CD4-positive, alpha-beta T cell treated with Interleukin-2 at 100 ng/mL for 4 hours (primary cell): ENCODE measurements around the gene UBE2H.
A peak's percentile ranks its signal among the peaks of the same experiment; 100 is the strongest.

Source experiments
- DNase-seq: peaks from one replicate; pipeline ENCODE4 v3.0.0-alpha.2; 2020; ENCODE audit warnings: low spot score

Gene UBE2H

DNA sequence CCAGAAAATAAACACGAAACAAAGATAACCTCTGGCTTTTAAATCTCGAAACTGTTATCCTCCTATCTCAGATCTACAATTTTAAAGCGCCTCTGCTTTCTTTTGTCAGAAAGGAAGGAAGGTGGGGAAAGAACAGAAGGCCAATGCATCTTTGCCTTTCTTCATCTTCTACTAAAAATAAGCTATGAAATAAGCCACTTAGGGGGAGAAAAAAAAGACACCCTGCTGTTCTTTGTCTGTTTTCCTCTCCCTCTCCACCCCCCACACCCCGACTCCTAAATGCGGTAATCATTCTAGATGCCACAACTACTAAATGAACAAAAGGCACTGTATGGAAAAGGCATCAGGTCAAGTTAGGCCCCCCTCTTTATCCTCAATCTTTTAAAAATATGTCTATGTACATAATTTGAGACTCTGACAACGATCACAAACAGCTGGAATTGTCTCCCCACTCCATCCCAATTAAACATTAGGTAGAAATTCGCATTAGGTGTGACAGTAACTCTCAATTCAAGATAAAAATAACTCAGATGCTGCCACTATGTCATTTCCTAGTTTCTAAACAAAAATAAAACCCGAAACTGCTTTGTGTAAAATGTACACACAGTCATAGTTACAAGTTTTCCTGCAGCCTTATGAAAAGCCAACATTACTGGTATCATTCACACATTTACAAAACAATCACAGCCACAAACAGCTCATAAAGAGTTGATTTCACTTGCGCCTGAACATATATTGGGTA lies 2.4 kb downstream of the UBE2H start:
- DNase-seq = peak; percentile 35

DNA sequence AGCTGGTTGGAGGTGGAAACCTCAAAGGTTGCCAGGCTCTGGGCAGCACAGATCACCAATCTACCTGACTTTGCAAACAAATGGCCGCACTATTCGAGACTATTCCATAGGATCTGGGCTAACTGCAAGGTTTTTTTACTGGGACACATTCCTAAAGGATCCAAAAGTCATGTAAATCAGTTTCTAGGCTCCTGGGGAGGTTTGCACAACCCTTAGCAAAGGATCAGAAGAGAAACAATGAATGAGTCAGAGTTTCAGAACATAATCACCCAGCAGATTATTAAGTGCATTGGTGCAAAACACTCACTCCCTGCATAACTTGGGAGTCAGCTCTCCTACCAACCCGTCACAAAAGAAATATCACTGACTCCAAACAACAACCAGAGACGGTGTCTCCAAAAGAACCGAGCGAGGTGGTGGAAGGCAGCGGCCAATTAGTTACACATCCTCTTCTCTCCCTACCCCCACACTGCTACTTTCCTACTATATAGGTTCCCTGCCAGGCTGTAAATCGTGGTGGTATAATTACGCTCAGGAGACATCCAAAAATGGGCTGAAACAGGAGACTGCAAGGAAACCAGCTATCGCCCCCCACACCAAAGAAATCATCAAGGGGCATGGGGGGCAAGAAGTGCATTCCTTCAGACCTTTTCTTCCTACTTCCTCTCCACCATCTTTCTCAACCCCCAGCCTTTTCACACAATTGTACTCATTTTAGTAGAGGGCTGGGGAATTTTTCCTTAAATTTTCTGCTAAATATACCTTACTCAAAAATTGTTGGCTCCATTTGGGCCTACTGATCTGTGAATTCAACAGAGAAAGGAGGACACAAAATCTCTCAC lies 3.2 kb downstream of the UBE2H start:
- peak; percentile 24 for DNase-seq

DNA sequence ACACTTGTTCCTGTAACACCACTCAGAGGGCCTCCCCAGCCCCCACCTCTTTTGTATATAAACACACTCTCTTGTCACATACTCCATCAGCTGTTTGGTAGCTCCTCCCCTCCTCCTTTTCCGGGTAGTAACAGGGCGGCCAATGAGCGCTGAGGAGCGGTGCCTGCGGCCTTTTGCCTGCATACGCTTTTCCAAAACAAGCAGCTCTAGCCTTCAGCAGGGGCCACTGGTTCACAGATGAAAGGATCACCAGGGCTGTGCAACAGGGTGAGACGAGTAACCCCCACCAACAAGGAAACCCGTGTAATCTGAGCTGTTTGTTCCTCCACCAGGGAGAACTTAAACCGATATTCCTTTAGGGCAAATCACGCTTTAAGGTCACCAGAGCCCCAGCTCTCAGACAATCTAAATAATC lies 3.9 kb downstream of the UBE2H start:
- DNase-seq = peak; percentile 82

DNA sequence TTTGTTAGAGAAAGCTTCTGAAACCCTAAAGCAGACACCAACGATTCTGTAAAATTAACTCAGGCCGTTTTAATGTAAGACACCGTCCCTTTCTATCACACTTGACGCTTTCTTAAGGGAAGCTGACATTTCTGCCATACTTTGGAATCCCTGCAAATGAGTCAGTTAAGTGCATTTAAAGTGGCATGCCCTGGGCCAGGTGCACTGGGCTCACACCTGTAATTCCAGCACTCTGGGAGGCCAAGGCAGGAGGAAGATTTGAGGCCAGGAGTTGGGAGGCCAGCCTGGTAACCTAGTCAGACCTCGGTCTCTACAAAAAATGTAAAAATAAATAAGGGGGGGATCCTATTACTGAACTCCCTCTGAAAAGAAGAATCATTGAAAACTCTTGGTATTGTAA lies 4.4 kb downstream of the UBE2H start:
- DNase-seq = no peak

DNA sequence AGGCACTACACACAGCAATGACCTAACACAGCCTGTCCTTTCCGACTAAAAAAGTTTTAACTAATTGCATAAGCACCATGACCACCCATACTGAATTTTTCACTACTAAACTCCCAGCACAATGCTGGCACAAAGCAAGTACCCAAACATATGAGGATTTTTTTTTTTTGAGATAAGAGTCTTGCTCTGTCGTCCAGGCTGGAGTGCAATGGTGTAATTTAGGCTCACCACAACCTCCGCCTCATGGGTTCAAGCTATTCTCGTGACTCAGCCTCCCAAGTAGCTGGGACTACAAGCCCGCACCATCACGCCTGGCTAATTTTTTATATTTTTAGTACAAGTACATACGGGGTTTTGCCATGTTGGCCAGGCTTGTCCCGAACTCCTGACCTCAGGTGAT lies 5.1 kb downstream of the UBE2H start:
- DNase-seq = no peak

DNA sequence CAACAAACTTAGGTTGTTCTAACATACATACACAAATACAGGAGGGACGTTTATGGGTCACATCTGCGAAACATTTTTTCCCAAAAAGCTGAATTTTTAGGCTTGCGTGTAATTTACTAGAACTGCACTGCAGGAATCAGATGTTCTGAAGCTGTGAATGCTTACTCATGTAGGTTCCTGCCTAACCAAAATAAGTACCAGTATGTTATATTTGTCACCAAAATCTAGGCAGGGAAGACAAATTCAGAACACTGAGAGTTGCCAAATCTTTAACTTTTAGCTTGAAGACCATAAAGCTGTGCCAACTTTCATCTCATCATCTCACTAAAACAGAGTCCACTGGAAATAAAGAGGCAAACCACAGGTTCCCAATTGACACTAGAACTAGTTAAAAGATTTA lies 5.7 kb downstream of the UBE2H start:
- DNase-seq = no peak

DNA sequence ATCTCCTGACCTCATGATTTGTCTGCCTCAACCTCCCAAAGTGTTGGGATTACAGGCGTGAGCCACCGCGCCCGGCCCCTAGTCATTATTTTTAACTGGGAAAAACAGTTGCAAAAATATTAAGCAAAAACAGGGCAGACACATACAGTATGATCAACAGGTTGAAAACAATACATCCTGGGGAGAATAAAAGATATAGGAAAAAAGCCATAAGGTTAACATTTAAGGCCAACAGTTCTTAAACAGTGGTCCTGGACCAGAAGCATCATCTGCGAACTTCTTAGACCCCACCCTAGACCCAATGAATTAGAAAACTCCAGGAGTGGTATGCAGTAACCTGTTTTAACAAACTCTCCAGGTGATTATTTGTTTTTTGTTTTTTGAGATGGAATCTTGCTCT lies 6.5 kb downstream of the UBE2H start:
- DNase-seq = no peak

DNA sequence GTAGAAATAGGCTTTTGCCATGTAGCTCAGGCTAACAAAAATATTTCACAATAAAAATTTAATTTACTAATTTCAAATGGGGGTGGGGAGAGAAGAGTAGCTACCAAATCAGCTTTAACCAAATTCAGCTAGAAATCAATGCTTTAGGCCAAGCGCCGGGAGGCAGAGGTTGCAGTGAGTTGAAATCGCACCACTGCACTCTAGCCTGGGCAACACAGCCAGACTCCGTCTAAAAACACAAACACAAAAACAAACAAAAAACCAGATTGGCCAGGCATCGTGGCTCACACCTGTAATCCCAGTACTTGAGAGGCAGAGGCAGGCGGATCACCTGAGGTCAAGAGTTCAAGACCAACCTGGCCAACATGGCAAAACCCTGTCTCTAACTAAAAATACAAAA lies 9.4 kb downstream of the UBE2H start:
- DNase-seq = no peak

DNA sequence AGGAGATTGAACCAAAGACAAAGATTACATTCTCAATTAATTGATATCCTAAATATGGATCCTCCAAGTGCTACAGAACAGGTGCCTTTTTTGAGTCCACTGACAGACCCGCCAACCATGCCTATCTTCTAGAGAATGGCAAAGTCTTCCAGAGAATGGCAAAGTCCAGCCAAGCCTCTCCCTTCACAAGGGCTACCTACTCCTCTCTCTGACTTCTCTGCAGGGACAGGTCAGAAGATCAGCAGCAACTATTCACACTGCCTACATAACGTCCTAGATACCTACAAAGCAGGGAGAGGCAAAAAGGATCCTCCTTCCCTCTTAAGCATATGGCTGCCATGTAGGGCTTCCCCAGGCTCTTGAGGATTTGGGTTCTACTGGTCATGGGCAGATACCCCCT lies 12.4 kb downstream of the UBE2H start:
- no peak for DNase-seq

DNA sequence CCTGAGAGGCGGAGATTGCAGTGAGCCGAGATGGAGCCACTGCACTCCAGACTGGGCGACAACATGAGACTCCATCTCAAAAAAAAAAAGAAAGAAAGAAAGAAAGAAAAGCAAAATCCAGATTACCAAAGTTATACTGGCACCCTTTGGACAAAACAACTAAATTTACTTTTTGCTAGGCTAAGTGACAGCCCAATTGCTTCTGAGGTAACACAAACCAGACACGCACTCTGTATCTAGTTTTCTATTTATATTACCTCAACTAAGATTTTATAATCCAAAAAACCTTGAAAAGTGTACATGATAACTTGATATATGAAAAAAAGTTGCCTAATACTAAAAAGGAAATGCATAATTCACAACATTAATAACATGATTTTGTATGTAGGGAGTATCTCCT lies 12.9 kb downstream of the UBE2H start:
- no peak for DNase-seq

DNA sequence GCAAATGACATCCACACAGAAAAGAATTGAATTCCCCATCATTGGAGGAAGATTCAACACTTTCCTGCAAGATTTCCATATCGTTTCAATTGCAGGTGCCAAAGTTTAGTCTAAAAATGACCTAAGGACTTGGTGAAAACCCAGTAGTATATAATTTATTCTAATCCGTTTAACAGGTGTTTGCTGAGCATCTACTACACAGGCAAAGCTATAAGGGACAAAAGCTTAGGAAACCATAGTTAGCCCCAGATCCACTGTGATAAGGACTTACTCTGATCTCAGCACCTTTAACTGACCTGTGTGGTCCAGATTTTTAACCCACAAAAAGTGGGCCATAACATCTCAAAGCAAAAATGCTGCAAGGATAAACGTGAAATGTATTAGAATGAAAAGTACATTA lies 19.1 kb downstream of the UBE2H start:
- DNase-seq = no peak

DNA sequence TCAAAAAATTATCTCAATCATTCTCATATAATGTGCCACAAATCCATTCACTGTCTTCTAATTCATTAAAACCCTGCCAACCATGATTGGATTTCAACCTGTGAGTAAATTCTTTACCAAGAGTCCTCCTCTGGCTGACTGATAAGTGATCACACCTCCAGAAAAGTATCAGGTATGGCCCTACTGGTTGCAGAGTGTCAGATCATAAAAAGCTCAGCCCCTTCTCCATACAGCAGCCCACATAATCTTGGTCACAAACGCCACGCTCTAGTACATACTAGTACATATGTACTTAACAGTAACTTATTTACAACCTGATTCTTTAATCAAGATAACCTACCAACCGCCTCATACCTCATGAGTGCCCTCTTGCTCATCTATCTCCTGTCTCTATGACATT lies 26.1 kb downstream of the UBE2H start:
- no peak for DNase-seq

DNA sequence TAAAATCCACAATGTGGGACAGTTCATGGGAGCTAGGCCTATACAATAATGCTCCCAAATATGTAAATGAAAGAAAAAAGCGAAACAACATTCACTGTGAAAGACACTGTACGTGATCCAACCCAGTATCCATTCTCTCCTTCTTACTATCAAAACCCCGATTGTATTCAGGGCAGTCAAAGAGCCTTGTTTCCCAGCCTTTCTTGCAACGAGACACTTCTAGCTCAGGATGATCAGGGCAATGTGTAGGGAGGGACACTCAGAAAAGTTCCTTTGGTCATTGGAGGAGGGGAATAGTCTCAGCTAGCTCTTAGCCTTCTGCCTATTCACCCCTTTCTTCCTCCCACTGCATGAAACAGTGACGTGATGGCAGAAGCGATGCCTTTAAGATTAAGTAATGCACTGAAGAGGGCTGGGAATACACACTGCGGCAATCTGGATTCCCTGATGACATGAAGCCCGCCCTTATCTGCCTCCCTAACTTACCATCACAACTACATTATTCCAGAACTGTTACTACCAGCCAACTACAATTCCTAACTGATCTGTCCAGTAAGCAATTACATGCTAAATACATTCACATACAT lies 27.3 kb downstream of the UBE2H start:
- DNase-seq = no peak

DNA sequence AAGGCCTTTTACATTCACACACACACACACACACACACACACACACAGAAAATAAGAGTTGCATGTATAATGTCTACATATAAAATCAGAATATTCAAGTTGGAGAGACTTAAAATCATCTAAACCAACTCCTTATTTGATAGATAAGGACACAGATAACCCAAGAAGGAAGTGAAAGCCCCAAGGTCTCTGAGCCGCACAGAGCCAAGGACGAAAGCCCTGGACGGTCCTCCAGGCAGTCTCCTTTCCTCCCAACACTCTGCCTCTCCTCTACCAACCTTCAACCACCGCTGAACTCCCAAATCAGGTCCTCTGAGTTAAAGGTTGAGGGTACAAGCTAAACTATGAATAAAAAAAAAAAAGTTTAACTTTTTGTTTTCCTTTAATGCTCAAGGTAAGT lies 28.2 kb downstream of the UBE2H start:
- no peak for DNase-seq

DNA sequence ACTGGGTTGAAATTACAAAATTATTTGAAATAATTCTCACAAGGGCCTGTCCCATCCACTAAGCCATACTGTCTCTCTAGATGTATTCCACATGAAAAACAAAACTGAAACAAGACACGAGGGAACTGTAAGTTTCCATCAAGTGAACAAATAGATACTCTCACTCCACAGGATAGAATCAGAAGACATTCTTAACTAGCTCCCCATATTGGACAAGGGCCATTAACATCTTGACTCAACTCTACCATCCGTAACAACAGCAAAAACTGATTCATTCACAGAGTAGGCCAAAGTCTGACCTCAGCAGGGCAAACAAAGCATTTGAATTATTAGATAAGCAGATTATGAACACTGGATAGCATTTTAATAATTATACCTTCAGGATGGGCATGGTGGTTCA lies 29.1 kb downstream of the UBE2H start:
- DNase-seq = no peak

DNA sequence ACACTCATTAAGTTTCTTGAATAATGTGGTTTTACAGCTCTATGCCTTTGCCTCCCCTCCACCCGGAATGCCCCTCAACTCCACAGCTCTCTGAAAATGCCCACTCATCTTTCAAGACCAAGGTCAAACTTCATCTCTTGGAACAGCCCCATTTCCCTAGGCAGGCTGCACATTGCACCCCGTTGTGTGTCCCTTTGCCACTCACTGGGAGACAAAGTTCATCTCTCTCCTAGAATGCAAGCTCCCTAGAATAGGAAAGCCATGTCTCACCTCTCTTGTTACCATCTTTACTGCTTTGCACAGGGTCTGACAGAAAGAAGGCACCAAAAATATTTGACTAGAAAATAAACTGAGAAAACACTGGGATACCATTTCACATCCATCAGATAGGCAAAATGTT lies 33.3 kb downstream of the UBE2H start:
- no peak for DNase-seq

DNA sequence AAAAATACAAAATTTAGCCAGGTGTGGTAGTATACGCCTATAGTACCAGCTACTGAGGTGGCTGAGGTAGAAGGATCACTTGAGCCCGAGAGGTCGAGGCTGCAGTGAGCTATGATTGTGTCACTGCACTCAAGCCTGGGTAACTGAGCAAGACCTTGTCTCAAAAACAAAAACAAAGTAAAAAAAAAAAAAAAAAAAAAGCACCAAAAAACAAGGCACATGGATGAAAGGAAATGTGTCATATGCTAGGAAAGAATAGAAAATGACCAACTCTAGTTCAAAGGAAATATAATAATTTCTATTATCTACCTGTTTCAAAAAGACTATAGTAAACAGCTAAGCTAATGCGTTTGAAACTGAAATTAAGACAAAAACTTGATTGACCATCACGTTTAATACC lies 33.8 kb downstream of the UBE2H start:
- DNase-seq = no peak

DNA sequence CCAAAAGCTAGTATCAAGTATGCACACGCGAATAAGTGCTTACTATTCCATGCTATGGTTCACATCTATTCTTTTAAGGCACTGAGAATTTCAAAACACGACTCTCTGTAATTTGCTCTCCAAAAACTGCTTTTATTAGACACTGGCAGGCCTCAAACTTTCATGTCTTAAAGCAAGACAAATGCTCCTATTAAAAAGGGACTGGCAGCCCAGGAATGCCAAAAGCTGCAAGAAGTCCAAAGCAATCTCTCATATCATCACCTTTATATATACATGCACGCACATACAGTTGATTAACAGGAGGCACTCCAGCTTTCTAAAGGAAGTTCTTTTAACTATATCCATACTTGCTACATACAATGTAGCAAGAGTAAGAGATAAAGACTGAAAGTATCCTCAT lies 34.8 kb downstream of the UBE2H start:
- DNase-seq = no peak

DNA sequence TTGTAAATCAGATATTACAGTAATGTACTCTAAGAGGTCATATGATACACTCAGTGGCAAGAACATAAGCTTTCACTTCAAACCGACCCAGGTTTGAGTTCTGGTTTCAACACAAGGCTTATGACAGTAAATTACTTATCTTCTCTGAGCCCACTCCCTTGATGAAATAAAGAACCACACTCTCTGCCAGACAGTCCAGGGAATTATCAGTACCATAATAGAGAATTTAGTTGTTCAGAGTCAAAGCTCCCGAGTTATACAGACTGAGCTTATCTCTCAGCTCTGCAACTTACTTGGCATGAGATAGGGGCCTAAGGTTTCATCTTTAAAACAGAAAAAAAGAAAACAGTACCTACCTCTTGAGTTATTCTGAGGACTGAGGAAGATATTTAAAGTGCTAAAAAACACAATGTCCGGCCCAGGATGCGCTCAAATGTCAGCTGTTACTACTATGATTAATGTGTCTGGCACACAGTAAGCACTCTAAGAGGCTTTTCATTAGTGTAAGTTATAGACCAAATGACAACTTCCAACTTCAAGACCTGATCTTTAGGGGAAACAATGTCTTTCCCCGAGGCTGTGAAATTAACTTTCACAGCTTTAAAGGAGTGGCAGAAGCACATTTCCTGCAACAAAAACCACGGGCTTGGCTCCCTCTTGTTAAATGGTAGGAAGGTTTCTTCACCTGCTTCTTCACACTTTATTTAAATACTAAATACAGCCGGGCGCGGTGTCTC lies 38.1 kb downstream of the UBE2H start:
- peak; percentile 24 for DNase-seq

DNA sequence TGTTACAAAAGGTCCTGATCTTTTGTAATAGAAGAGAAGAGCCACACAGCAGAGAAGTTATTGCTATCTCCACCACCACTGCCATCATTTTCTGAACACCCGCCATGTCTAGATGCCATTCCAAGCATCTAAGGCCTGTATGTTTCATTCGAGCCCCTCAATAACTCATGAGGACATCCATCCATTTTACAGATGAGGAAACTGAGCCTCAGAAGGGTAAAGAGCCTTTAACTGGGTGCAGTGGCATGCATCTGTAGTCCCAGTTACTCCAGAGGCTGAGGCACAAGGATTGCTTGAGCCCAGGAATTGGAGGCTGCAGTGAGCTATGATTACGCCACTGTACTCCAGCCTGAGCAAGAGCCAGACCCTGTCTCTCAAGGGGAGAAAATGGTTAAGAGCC lies 39.3 kb downstream of the UBE2H start:
- DNase-seq = no peak

DNA sequence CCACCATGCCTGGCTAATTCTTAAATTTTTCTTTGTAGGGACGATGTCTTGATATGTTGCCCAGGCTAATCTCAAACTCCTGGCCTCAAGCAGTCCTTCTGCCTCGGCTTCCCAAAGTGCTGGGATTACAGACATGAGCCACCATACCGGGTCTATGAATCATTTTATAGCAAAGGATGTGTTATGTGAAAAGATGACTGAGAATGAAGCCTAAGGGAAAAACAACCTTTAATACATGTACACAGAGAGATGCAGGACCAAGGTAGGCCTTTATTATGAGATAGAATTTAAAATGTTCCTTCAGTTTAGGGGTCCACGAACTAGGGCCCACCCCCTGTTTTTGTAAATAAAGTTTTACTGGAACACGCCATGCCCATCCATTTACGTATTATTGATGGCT lies 41.0 kb downstream of the UBE2H start:
- no peak for DNase-seq

DNA sequence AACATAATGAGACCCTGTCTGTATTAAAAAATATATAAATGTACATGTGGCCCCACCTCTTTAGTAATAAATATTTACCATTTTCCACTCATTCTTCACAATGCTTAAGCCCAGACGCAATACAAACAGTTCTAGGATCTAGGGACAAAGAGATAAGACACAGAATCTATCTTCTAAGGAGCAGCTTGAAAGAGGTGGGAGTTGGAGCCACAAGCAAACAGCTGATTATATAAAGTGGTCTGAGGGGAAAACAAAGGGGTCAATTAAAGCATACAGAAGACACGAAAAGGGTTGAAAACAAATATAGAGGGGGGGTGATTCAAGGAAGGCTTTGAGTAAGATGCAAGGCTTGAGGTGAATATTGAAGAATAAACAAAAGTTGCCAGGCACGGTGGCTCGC lies 43.1 kb downstream of the UBE2H start:
- no peak for DNase-seq

DNA sequence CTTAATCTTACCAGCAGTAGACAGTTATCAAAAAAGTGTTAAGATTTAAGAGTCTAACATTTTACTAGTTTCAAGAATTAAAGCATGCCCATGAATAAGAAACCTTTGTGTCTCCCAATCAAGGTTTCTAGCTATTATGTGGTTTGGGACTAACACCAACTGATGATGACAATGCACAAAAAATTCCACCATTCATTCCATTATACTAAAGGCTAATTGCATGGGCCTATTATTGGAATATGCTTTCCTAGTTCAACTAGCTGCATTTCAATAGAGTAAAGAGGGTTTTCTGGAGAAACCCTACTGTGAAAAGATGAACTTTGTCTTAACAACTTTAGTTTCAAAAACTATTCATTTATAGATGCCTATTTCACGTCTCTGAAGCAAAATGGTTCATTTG lies 44.6 kb downstream of the UBE2H start:
- DNase-seq = no peak
